ENCODE measurements around the gene RAD51B. TPM values are rescaled to one million over a fixed set of nuclear protein-coding genes. Genes with fewer than 3 reads are reported as not detected.

Gene RAD51B
- total and polyA plus RNA-seq, 2 of the 13 experiments (the other 11 are each of a cell fraction or from before 2014, with no cell fraction given), result 7.0 to 9.5 TPM

- in situ Hi-C loops (cut with HindIII; ENCODE audit: extremely low pct_ligation_motif_present, low pct_unique_long_range_greater_than_20kb) (no loop called here), intact Hi-C loops (cut with micrococcal nuclease; ENCODE audit: unreplicated experiment) (no loop called here)
- POLR2A ChIA-PET, result no interaction called here
- FAIRE-seq (no peak), ATAC-seq (no peak), DNase-seq (ENCODE audit: low spot score) (no peak)
- 82% methylated on average over 5 of the region's 5 CpGs for WGBS (ENCODE audit: low lambda C conversion rate)
- Histone ChIP-seq H3K36me3 (replicated peaks in 1 of 2; ENCODE audit: control insufficient read depth in 1 of 2, insufficient read depth in 2 of 2, low read length in 2 of 2) (no peaks in the 10 kb centered on the region), H3K9me3 (ENCODE audit: low read length) (no peaks in the 10 kb centered on the region), H3K79me2 (ENCODE audit: insufficient read depth, low read length) (no peaks in the 10 kb centered on the region), H3K4me1 (ENCODE audit: insufficient read depth, low read length) (peaks cover 43% of the 10 kb centered on the region), H2AFZ (ENCODE audit: low read length) (no peak overlapping the region), H3K4me3 (replicated peaks in 1 of 3; ENCODE audit: insufficient read depth in 1 of 3, low read depth in 2 of 3, low read length in 3 of 3) (no peak overlapping the region), H3K27ac (ENCODE audit: extremely low read length, insufficient read depth, low read length) (no peak overlapping the region), H3K4me2 (ENCODE audit: low read depth, low read length) (no peak overlapping the region), H4K20me1 (ENCODE audit: insufficient read depth, low read length) (no peaks in the 10 kb centered on the region), H3K9ac (ENCODE audit: insufficient read depth, low read depth, low read length) (no peak overlapping the region), H3K27me3 (ENCODE audit: control insufficient read depth in 1 of 2, insufficient read depth in 2 of 2, low read length in 2 of 2) (no peaks in the 10 kb centered on the region)
- BruUV-seq (replicated peaks), result no TSS peak
- CTCF ChIA-PET (ENCODE audit: low intra/inter-chr PET ratio, low total read pairs), result no interaction called here
- no peak for TF ChIP-seq SUZ12 (IDR thresholded peaks at IDR 0.05; ENCODE audit: low read depth, low read length)
- TF ChIP-seq FOXA1 (IDR thresholded peaks at IDR 0.05), result no peak
- no peak for TF ChIP-seq FOXA1 (CRISPR knock-in tag; IDR thresholded peaks at IDR 0.05)
- TF ChIP-seq PRPF4 (IDR thresholded peaks at IDR 0.05; ENCODE audit: low read depth, low read length, poor library complexity, severe bottlenecking), result no peak
- no peak for TF ChIP-seq ZNF709 (CRISPR knock-in tag; IDR thresholded peaks at IDR 0.05)
- no peak for TF ChIP-seq ZBTB10 (CRISPR knock-in tag; IDR thresholded peaks at IDR 0.05; ENCODE audit: borderline replicate concordance)
- no peak for TF ChIP-seq NONO (IDR thresholded peaks at IDR 0.05)
- no peak for TF ChIP-seq NONO (CRISPR knock-in tag; conservative IDR thresholded peaks at IDR 0.05)
- no peak for TF ChIP-seq TAF1 (CRISPR knock-in tag; IDR thresholded peaks at IDR 0.05)
- no peak for TF ChIP-seq ZZZ3 (CRISPR knock-in tag; IDR thresholded peaks at IDR 0.05; ENCODE audit: borderline replicate concordance)
- TF ChIP-seq HES4 (CRISPR knock-in tag; IDR thresholded peaks at IDR 0.05; ENCODE audit: borderline replicate concordance), result no peak
- no peak for TF ChIP-seq FOXC1 (CRISPR knock-in tag; IDR thresholded peaks at IDR 0.05; ENCODE audit: borderline replicate concordance)
- TF ChIP-seq PHF20 (CRISPR knock-in tag; IDR thresholded peaks at IDR 0.05), result no peak
- TF ChIP-seq ZNF629 (CRISPR knock-in tag; conservative IDR thresholded peaks at IDR 0.05), result no peak
- TF ChIP-seq ZNF777 (CRISPR knock-in tag; IDR thresholded peaks at IDR 0.05), result no peak
- no peak for TF ChIP-seq RFX5 (IDR thresholded peaks at IDR 0.05; ENCODE audit: low read depth, low read length)
- no peak for TF ChIP-seq JDP2 (CRISPR knock-in tag; IDR thresholded peaks at IDR 0.05; ENCODE audit: borderline replicate concordance)
- no peak for TF ChIP-seq ZNF362 (CRISPR knock-in tag; IDR thresholded peaks at IDR 0.05; ENCODE audit: borderline replicate concordance)
- no peak for TF ChIP-seq PAWR (CRISPR knock-in tag; IDR thresholded peaks at IDR 0.05; ENCODE audit: borderline replicate concordance)
- no peak for TF ChIP-seq ATF4 (CRISPR knock-in tag; IDR thresholded peaks at IDR 0.05)
- TF ChIP-seq MXD1 (CRISPR knock-in tag; IDR thresholded peaks at IDR 0.05), result no peak
- TF ChIP-seq SSRP1 (CRISPR knock-in tag; IDR thresholded peaks at IDR 0.05), result no peak
Measured at GRCh38 chr14:68580671-68581070, 761.1 kb downstream of the RAD51B start.

Measured in HepG2 (cell line).